Measurements from ENCODE around the gene NUS1. TPM values are rescaled to one million over a fixed set of nuclear protein-coding genes. Genes with fewer than 3 reads are reported as not detected.
"Not testable (repeated sequence)": the region's sequence is repeated elsewhere in the genome, so short reads cannot be mapped to it uniquely, and the experiment has no call there.

The NUS1 gene
- total RNA-seq, 2 donors from 2014 or later, result 16.2 to 30.9 TPM

DNA sequence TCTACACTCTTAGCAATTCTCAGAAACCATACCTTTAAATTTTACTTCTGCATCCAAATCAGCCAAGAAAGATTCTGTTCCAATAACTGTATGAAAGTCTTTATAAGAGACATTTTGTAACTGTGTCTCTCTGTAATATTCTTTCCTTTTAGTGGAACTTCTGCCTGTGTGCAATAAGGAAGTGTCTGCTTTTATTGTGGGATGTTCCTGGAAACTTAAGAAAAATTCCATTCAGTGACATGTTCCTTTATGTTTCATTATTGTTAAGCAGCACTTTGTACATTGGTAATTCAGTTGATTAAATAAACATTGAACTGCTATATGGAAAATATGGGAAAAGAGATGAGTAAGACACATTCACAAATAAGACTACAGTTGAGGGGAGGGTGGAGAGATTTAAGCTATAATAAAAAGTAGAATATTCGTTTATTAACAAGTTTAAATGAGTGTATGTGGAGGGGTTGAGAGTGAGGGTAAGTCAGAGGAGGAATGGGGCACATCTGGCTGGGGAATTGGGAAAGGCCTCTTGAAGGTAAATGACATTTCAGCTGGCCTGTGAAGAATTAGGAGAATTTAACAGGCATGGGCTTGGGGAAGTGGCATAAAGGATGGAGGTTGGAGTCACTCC is 11.9 kb downstream of the NUS1 start:
- no peak for TF ChIP-seq CTCF (IDR thresholded peaks at IDR 0.05)
- DNase-seq (ENCODE audit: low spot score) (no peak), ATAC-seq (ENCODE audit: insufficient number of reproducible peaks, low FRiP score, low read depth) (no peak)
- no peaks in the 10 kb centered on the region for H3K9me3 ChIP-seq
- H3K4me3 ChIP-seq, result no peak overlapping the region
- no peak overlapping the region for H3K27ac ChIP-seq
- H3K27me3 ChIP-seq (replicated peaks; ENCODE audit: insufficient read depth), result no peaks in the 10 kb centered on the region
- peaks cover 5 to 6% of the 10 kb centered on the region in 2 donors for H3K4me1 ChIP-seq (ENCODE audit: control insufficient read depth in 1 of 2, low read depth in 2 of 2)
- H3K36me3 ChIP-seq, result peaks cover 3% of the 10 kb centered on the region

DNA sequence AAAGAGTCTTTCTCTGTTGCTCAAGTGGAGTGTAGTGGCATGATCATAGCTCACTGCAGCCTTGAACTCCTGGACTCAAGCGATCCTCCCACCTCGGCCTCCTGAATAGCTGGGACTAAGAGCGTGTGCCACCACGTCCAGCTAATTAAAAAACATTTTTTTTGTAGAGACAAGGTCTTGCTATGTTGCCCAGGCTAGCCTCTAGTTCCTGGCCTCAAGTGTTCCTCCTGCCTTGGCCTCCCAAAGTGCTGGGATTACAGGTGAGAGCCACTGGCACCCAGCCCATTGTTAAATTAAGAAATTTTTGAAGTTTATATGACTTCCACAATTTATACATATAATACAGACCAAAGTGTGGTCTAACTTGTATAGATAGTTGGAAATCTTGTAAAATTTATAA is 14.3 kb downstream of the NUS1 start:
- not testable (repeated sequence) for ATAC-seq (ENCODE audit: insufficient number of reproducible peaks, low FRiP score, low read depth); DNase-seq (ENCODE audit: low spot score); H3K4me3 ChIP-seq

GRCh38 chr6:117706504-117706903 is 31.2 kb downstream of the NUS1 start:
- Histone ChIP-seq H3K9me3 (no peaks in the 10 kb centered on the region), H3K4me3 (no peak overlapping the region), H3K27ac (no peak overlapping the region), H3K4me1 (ENCODE audit: control insufficient read depth in 1 of 2, low read depth in 2 of 2) (no peaks in the 10 kb centered on the region), H3K36me3 (peaks cover 11% of the 10 kb centered on the region), H3K27me3 (replicated peaks; ENCODE audit: insufficient read depth) (no peaks in the 10 kb centered on the region)
- no peak for ATAC-seq (ENCODE audit: insufficient number of reproducible peaks, low FRiP score, low read depth)
- no peak for DNase-seq (ENCODE audit: low spot score)
- TF ChIP-seq CTCF (IDR thresholded peaks at IDR 0.05), result no peak

More for the DNA sequence above, 14.3 kb downstream of the NUS1 start:
- H3K27ac ChIP-seq; H3K27me3 ChIP-seq (replicated peaks; ENCODE audit: insufficient read depth); H3K36me3 ChIP-seq; H3K9me3 ChIP-seq; H3K4me1 ChIP-seq (ENCODE audit: control insufficient read depth in 1 of 2, low read depth in 2 of 2): not testable (repeated sequence)

- not testable (repeated sequence) for ATAC-seq (ENCODE audit: insufficient number of reproducible peaks, low FRiP score, low read depth); DNase-seq (ENCODE audit: low spot score); H3K4me1 ChIP-seq (ENCODE audit: control insufficient read depth in 1 of 2, low read depth in 2 of 2); H3K27me3 ChIP-seq (replicated peaks; ENCODE audit: insufficient read depth); H3K27ac ChIP-seq; H3K9me3 ChIP-seq; H3K4me3 ChIP-seq
- peaks cover 11% of the 10 kb centered on the region for H3K36me3 ChIP-seq
Measured at GRCh38 chr6:117706936-117707509, 31.8 kb downstream of the NUS1 start.

DNA sequence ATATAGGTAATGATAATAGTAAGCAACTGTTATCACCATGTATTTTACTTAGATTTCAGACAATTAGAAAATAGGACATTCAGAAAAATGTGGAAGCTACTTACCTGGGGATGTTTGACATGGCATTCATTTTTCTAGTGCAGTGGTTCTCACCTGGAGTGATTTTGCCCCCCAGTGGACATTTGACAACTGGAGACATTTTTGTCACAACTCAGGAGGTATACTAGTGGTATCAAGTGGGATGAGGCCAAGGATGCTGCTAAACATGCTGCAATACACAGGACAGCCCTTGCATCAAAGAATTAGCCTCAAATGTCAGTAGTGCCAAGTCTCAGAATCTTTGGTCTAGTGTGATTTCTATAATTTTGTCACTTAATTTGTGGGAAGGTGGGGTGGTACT is 36.1 kb downstream of the NUS1 start:
- no peak for TF ChIP-seq CTCF (IDR thresholded peaks at IDR 0.05)
- no peak overlapping the region for H3K4me3 ChIP-seq
- no peak for DNase-seq (ENCODE audit: low spot score)
- no peak for ATAC-seq (ENCODE audit: insufficient number of reproducible peaks, low FRiP score, low read depth)
- no peaks in the 10 kb centered on the region for H3K9me3 ChIP-seq
- no peak overlapping the region for H3K27ac ChIP-seq
- H3K27me3 ChIP-seq (replicated peaks; ENCODE audit: insufficient read depth), result no peaks in the 10 kb centered on the region
- no peaks in the 10 kb centered on the region for H3K4me1 ChIP-seq (ENCODE audit: control insufficient read depth in 1 of 2, low read depth in 2 of 2)
- peaks cover 10% of the 10 kb centered on the region for H3K36me3 ChIP-seq

DNA sequence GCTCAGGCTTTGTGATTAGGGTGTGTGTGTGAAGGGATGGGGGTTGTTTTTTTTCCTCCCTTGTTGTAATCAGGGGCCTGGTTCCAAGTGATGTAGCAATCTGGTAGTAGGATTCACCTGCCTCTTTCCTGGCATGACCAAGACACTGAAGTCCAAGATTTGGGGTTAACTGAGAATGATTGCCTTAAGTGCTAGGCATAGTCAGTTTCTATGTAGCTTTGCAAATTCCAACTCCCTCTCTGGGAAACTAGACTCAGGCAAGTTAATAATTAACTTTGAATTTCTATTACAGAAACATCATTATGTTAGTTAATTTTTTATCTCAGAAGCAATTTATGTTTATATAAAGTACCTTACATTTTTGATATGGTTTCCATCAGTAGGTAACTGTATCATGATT is 43.6 kb downstream of the NUS1 start:
- no peaks in the 10 kb centered on the region for H3K36me3 ChIP-seq
- H3K27me3 ChIP-seq (replicated peaks; ENCODE audit: insufficient read depth), result no peaks in the 10 kb centered on the region
- H3K9me3 ChIP-seq, result no peaks in the 10 kb centered on the region
- DNase-seq (ENCODE audit: low spot score) (no peak), ATAC-seq (ENCODE audit: insufficient number of reproducible peaks, low FRiP score, low read depth) (no peak)
- H3K27ac ChIP-seq, result no peak overlapping the region
- no peak for TF ChIP-seq CTCF (IDR thresholded peaks at IDR 0.05)
- no peak overlapping the region for H3K4me3 ChIP-seq
- H3K4me1 ChIP-seq (ENCODE audit: control insufficient read depth in 1 of 2, low read depth in 2 of 2), result no peaks in the 10 kb centered on the region

DNA sequence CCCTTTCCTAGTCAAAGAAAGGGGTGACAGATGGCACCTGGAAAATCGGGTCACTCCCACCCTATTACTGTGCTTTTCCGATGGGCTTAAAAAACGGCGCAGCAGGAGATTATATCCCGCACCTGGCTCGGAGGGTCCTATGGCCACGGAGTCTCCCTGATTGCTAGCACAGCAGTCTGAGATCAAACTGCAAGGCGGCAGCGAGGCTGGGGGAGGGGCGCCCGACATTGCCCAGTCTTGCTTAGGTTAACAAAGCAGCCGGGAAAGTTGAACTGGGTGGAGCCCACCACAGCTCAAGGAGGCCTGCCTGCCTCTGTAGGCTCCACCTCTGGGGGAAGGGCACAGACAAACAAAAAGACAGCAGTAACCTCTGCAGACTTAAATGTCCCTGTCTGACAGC is 46.3 kb downstream of the NUS1 start:
- H3K27me3 ChIP-seq (replicated peaks; ENCODE audit: insufficient read depth); H3K4me1 ChIP-seq (ENCODE audit: control insufficient read depth in 1 of 2, low read depth in 2 of 2); H3K27ac ChIP-seq; DNase-seq (ENCODE audit: low spot score); H3K4me3 ChIP-seq; ATAC-seq (ENCODE audit: insufficient number of reproducible peaks, low FRiP score, low read depth); H3K36me3 ChIP-seq; H3K9me3 ChIP-seq: not testable (repeated sequence)
